GM21723 (cell line): Measurements from ENCODE around the gene C3orf22.
"Not testable (repeated sequence)": the region's sequence is repeated elsewhere in the genome, so short reads cannot be mapped to it uniquely, and the experiment has no call there.

Source experiments
- ATAC-seq: cut with Tn5 transposase; IDR thresholded peaks from one replicate; pipeline ENCODE4 v1.9.1; 2021; ENCODE audit warnings: mild to moderate bottlenecking, moderate library complexity; ENCODE audit not compliant: unreplicated experiment

C3orf22 gene

GRCh38 chr3:126558336-126559071 lies at the start of gene C3orf22:
Gene C3orf22, minus strand, starts transcription at chr3:126558932. Its CDS starts 5,542 bp downstream, at chr3:126553390.
- ATAC-seq: no peak

- no peak for ATAC-seq
Observed at GRCh38 chr3:126607214-126607908, 48.6 kb upstream of the C3orf22 start.

GRCh38 chr3:126606001-126606400 lies 47.3 kb upstream of the C3orf22 start:
- no peak for ATAC-seq

- ATAC-seq: no peak
Observed at GRCh38 chr3:126604691-126605090, 46.0 kb upstream of the C3orf22 start.

GRCh38 chr3:126599101-126599500 lies 40.4 kb upstream of the C3orf22 start:
- no peak for ATAC-seq

GRCh38 chr3:126595479-126595878 lies 36.7 kb upstream of the C3orf22 start:
- not testable (repeated sequence) for ATAC-seq

GRCh38 chr3:126591515-126591914 lies 32.8 kb upstream of the C3orf22 start:
- ATAC-seq: not testable (repeated sequence)

- ATAC-seq: no peak
Observed at GRCh38 chr3:126582311-126582710, 23.6 kb upstream of the C3orf22 start.

GRCh38 chr3:126581569-126581968 lies 22.8 kb upstream of the C3orf22 start:
- no peak for ATAC-seq

- no peak for ATAC-seq
Observed at GRCh38 chr3:126580746-126581145, 22.0 kb upstream of the C3orf22 start.

- ATAC-seq: no peak
Observed at GRCh38 chr3:126578702-126579101, 20.0 kb upstream of the C3orf22 start.

- no peak for ATAC-seq
Observed at GRCh38 chr3:126577261-126577660, 18.5 kb upstream of the C3orf22 start.

GRCh38 chr3:126573492-126574117 lies 14.9 kb upstream of the C3orf22 start:
- ATAC-seq: no peak

- ATAC-seq: no peak
Observed at GRCh38 chr3:126571078-126571477, 12.3 kb upstream of the C3orf22 start.

- no peak for ATAC-seq
Observed at GRCh38 chr3:126570103-126570541, 11.4 kb upstream of the C3orf22 start.

- no peak for ATAC-seq
Observed at GRCh38 chr3:126569390-126569975, 10.8 kb upstream of the C3orf22 start.

GRCh38 chr3:126568776-126569342 lies 10.1 kb upstream of the C3orf22 start:
- no peak for ATAC-seq

GRCh38 chr3:126567696-126568438 lies 9.1 kb upstream of the C3orf22 start:
- ATAC-seq: no peak

- ATAC-seq: no peak
Observed at GRCh38 chr3:126562737-126563276, 4.1 kb upstream of the C3orf22 start.

GRCh38 chr3:126557761-126558160 lies 971 bp downstream of the C3orf22 start:
- no peak for ATAC-seq
